ENCODE measurements around the gene KCNIP3. TPM values are rescaled to one million over a fixed set of nuclear protein-coding genes. Genes with fewer than 3 reads are reported as not detected.

The KCNIP3 gene
- polyA plus RNA-seq, 1 of the 3 experiments (the other 2 are of a cell fraction): 0.97 TPM

DNA sequence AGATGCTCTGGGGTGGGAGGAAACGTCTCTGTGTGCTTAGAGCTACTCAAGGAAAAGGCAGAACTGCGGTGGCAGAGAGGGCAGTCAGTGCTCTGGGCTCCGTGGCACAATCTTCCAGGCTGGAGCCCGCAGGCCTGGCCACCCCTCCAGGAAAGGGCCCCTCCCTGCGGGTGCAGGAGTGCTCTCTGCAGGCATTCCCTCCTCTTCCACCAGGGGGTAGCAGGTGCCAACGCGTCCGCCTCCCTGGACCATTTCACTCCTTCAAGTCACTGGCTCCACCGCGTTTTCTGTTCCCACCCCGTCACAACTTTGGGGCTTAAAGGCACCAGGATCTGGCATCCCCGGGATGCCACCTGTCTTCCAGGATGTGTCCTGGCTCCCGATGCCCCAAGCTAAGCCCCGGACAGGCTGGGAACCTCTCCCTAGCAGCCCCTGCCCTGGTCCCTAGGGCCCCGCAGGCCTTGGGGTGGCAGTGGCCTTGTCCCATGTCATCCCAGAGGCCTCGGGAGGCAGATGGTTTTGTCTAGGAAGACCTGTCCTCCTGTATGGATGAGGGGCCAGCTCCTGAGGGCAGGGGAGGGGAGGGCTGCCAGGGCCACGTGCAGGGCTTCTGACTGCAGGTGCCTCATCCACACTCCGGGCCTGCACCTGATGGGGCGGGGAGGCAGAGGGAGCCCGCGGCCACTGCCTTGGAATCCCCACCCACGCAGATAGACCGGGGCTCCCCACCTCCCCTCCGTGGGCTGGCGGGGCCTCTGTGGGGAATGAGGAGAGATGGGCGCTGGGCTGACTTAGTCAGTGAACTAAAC is 26.4 kb downstream of the KCNIP3 start:
- TF ChIP-seq CHD2 (IDR thresholded peaks at IDR 0.05; ENCODE audit: low read length, partially characterized antibody) (no peak), EZH2phosphoT487 (IDR thresholded peaks at IDR 0.05; ENCODE audit: borderline replicate concordance, low read depth) (no peak), FOXM1 (IDR thresholded peaks at IDR 0.05; ENCODE audit: low read depth) (no peak), NFIC (IDR thresholded peaks at IDR 0.05; ENCODE audit: borderline replicate concordance) (no peak), TAF1 (IDR thresholded peaks at IDR 0.05; ENCODE audit: borderline replicate concordance, low read depth, low read length) (no peak), SIN3A (IDR thresholded peaks at IDR 0.05; ENCODE audit: borderline replicate concordance, low read depth, low read length) (no peak), RXRA (IDR thresholded peaks at IDR 0.05; ENCODE audit: borderline replicate concordance, low read depth) (no peak), FOSL2 (IDR thresholded peaks at IDR 0.05; ENCODE audit: borderline replicate concordance, low read depth) (no peak), RCOR1 (IDR thresholded peaks at IDR 0.05; ENCODE audit: low read length) (no peak), POLR2AphosphoS5 (IDR thresholded peaks at IDR 0.05; ENCODE audit: low read depth, low read length) (no peak), EP300 (IDR thresholded peaks at IDR 0.05; ENCODE audit: borderline replicate concordance in 1 of 2, low read depth in 1 of 2, low read length in 1 of 2) (no peak), FOXJ3 (CRISPR knock-in tag; IDR thresholded peaks at IDR 0.05) (no peak), SMC3 (IDR thresholded peaks at IDR 0.05; ENCODE audit: low read depth, low read length) (peak; percentile 33; the same call in 1 of the 2 replicates), RAD21 (IDR thresholded peaks at IDR 0.05; ENCODE audit: low read length) (peak; percentile 48), GATA2 (CRISPR knock-in tag; IDR thresholded peaks at IDR 0.05) (no peak), MXI1 (IDR thresholded peaks at IDR 0.05; ENCODE audit: low read depth, low read length) (no peak), TEAD4 (IDR thresholded peaks at IDR 0.05; ENCODE audit: borderline replicate concordance, insufficient read depth) (no peak), JUND (IDR thresholded peaks at IDR 0.05) (no peak), MEF2A (IDR thresholded peaks at IDR 0.05; ENCODE audit: borderline replicate concordance, low read depth) (no peak)
- TF ChIP-seq, protein P1, sequence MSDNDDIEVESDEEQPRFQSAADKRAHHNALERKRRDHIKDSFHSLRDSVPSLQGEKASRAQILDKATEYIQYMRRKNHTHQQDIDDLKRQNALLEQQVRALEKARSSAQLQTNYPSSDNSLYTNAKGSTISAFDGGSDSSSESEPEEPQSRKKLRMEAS (IDR thresholded peaks at IDR 0.05; ENCODE audit: low read depth): no peak
- TF ChIP-seq, protein P2, sequence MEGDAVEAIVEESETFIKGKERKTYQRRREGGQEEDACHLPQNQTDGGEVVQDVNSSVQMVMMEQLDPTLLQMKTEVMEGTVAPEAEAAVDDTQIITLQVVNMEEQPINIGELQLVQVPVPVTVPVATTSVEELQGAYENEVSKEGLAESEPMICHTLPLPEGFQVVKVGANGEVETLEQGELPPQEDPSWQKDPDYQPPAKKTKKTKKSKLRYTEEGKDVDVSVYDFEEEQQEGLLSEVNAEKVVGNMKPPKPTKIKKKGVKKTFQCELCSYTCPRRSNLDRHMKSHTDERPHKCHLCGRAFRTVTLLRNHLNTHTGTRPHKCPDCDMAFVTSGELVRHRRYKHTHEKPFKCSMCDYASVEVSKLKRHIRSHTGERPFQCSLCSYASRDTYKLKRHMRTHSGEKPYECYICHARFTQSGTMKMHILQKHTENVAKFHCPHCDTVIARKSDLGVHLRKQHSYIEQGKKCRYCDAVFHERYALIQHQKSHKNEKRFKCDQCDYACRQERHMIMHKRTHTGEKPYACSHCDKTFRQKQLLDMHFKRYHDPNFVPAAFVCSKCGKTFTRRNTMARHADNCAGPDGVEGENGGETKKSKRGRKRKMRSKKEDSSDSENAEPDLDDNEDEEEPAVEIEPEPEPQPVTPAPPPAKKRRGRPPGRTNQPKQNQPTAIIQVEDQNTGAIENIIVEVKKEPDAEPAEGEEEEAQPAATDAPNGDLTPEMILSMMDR (IDR thresholded peaks at IDR 0.05): peak; percentile 46
- TF ChIP-seq, protein P3, sequence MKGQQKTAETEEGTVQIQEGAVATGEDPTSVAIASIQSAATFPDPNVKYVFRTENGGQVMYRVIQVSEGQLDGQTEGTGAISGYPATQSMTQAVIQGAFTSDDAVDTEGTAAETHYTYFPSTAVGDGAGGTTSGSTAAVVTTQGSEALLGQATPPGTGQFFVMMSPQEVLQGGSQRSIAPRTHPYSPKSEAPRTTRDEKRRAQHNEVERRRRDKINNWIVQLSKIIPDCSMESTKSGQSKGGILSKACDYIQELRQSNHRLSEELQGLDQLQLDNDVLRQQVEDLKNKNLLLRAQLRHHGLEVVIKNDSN (IDR thresholded peaks at IDR 0.05; ENCODE audit: borderline replicate concordance, low read depth): no peak
- ChIA-PET CTCF (interaction anchor here (1.0 to 2.9 kb wide), 4 partner anchors 11 to 97 kb away, joined by 3 to 8 read pairs (median 6); no protein-coding TSS in a partner anchor), POLR2A (no interaction called here)
- H4K20me1 ChIP-seq (ENCODE audit: insufficient read depth): no peaks in the 10 kb centered on the region
- H3K36me3 ChIP-seq (replicated peaks in 1 of 2; ENCODE audit: control insufficient read depth in 1 of 2, insufficient read depth in 2 of 2, low read length in 1 of 2): no peaks in the 10 kb centered on the region
- H3K9me2 ChIP-seq: no peaks in the 10 kb centered on the region
- H3K9me3 ChIP-seq: no peaks in the 10 kb centered on the region
- no peaks in the 10 kb centered on the region for H3K4me1 ChIP-seq (ENCODE audit: control insufficient read depth in 1 of 2, insufficient read depth in 2 of 2, low read depth in 1 of 2, low read length in 1 of 2)
- H3K4me3 ChIP-seq (ENCODE audit: low read depth in 2 of 2, low read length in 1 of 2): no peak overlapping the region
- no peaks in the 10 kb centered on the region for H3K27me3 ChIP-seq (ENCODE audit: insufficient read depth)
- no peak overlapping the region for H3K27ac ChIP-seq (ENCODE audit: low read depth in 2 of 2, low read length in 1 of 2)
- 60% methylated on average over 24 of the region's 26 CpGs for WGBS (ENCODE audit: low lambda C conversion rate)
- H2AFZ ChIP-seq (ENCODE audit: low read depth): no peak overlapping the region
- no peaks in the 10 kb centered on the region for H3K79me2 ChIP-seq (ENCODE audit: insufficient read depth)
- peak; percentile 79 for DNase-seq
- no peak overlapping the region for H3K4me2 ChIP-seq
- H3F3A ChIP-seq (replicated peaks; ENCODE audit: insufficient read depth): no peaks in the 10 kb centered on the region
- H3K9ac ChIP-seq: no peak overlapping the region
